Smooth muscle cell (in vitro differentiated cells): Measurements from ENCODE around the gene BTN3A1. TPM values are rescaled to one million over a fixed set of nuclear protein-coding genes. Genes with fewer than 3 reads are reported as not detected.
"Not testable (repeated sequence)": the region's sequence is repeated elsewhere in the genome, so short reads cannot be mapped to it uniquely, and the experiment has no call there.

ENCODE experiments used
- DNase-seq: peaks from one replicate; lab custom pipeline; 2025; ENCODE audit not compliant: unreplicated experiment; lab: John Stamatoyannopoulos, UW
- H2AFZ ChIP-seq: fragments of 200-600 bp; sonication (generic); 2 replicates; pipeline ENCODE4 v1.6.0; 2016; ENCODE audit warnings: antibody characterized with exemption, low read depth, mild to moderate bottlenecking
- H3F3A ChIP-seq: fragments of 200-600 bp; sonication (generic); 2 replicates; pipeline ENCODE4 v1.6.0; 2017; ENCODE audit warnings: antibody characterized with exemption, low read depth
- H3K27ac ChIP-seq: fragments of 200-600 bp; sonication (generic); 2 replicates; pipeline ENCODE4 v1.5.1; 2016; ENCODE audit warnings: low read depth, mild to moderate bottlenecking
- H3K27me3 ChIP-seq: fragments of 200-600 bp; sonication (generic); 2 replicates; pipeline ENCODE4 v1.6.1; 2016; ENCODE audit warnings: low read depth, mild to moderate bottlenecking
- H3K36me3 ChIP-seq: fragments of 200-600 bp; sonication (generic); 2 replicates; pipeline ENCODE4 v1.5.1; 2016; ENCODE audit warnings: low read depth
- H3K4me1 ChIP-seq: fragments of 200-600 bp; sonication (generic); 2 replicates; pipeline ENCODE4 v1.5.1; 2016; ENCODE audit warnings: low read depth
- H3K4me2 ChIP-seq: fragments of 200-600 bp; sonication (generic); 2 replicates; pipeline ENCODE4 v1.6.0; 2016; ENCODE audit warnings: mild to moderate bottlenecking
- H3K4me3 ChIP-seq: fragments of 200-600 bp; sonication (generic); 2 replicates; pipeline ENCODE4 v1.5.1; 2016; ENCODE audit warnings: mild to moderate bottlenecking
- H3K79me2 ChIP-seq: fragments of 200-600 bp; sonication (generic); 2 replicates; pipeline ENCODE4 v1.6.0; 2016; ENCODE audit warnings: low read depth, mild to moderate bottlenecking
- H3K9ac ChIP-seq: fragments of 200-600 bp; sonication (generic); 2 replicates; pipeline ENCODE4 v1.6.0; 2016; ENCODE audit warnings: low read depth
- H3K9me3 ChIP-seq: fragments of 200-600 bp; sonication (generic); replicated peaks from 2 replicates; pipeline ENCODE4 v1.5.1; 2016; ENCODE audit warnings: low read depth
- H4K20me1 ChIP-seq: fragments of 200-600 bp; sonication (generic); 2 replicates; pipeline ENCODE4 v1.6.0; 2016; ENCODE audit warnings: low read depth
- WGBS: methylation state at CpG from one replicate; pipeline ENCODE4 v1.1.7; 2016; ENCODE audit warnings: low lambda C conversion rate; 5-methylcytosine and 5-hydroxymethylcytosine counted together
- polyA plus RNA-seq: library from polyadenylated mRNA; unstranded; fragments of >200 nt; fragmentation: Nextera tagmentation; extraction: Ambion mirVana; gene quantifications from 2 replicates; pipeline ENCODE4 v1.2.1, GENCODE V29; 2016
- total RNA-seq: library from RNA; depleted of rRNA; stranded (reverse); fragments of >200 nt; gene quantifications from 2 replicates; pipeline ENCODE4 v1.2.3, GENCODE V29; 2014
- TF ChIP-seq, protein P1 (sequence below): fragments of 200-600 bp; sonication (generic); IDR thresholded peaks from 2 replicates; pipeline ENCODE4 v1.5.1; 2017; ENCODE audit warnings: borderline replicate concordance, mild to moderate bottlenecking, antibody characterized with exemption; ENCODE audit not compliant: insufficient read depth, poor library complexity, severe bottlenecking

The BTN3A1 gene
- total and polyA plus RNA-seq, 2 experiments from 2014 or later, result 13.5 to 19.1 TPM

DNA sequence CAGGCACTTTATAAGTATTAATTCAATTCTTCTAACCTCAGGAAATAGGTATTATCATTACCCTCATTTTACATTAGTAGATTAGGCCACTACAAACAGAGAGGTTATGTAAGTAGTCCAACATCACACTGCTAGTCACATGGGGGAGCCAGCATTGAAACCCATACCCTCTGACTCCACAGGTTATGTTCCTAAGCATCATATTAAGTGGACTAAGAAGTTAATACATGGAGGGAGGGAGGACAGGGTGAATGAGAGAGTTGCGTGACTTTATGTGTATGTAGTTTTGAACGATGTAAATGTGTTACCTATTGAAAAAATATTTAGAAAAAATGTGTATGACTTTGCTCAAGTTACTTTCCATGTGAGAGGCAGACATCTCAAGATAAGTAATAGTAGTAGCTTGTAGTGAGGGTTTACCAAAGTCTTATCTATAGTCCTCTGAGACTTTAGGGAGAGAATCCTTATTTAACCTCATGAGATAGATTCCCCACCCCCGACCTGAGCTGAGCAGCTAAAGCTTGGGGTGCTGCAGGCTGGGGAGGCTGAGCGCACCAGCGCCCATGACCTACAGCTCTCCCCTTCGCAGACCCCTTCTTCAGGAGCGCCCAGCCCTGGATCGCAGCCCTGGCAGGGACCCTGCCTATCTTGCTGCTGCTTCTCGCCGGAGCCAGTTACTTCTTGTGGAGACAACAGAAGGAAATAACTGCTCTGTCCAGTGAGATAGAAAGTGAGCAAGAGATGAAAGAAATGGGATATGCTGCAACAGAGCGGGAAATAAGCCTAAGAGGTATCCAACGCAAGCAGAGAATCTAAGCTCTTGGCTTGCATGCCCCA, 29.5 kb upstream of the BTN3A1 start:
- Histone ChIP-seq H4K20me1 (no peaks in the 10 kb centered on the region), H3F3A (no peaks in the 10 kb centered on the region), H3K79me2 (no peaks in the 10 kb centered on the region), H3K9ac (no peak overlapping the region), H3K36me3 (no peaks in the 10 kb centered on the region), H3K27ac (no peak overlapping the region), H2AFZ (no peak overlapping the region), H3K4me3 (no peak overlapping the region), H3K4me1 (no peaks in the 10 kb centered on the region), H3K9me3 (no peaks in the 10 kb centered on the region), H3K4me2 (no peak overlapping the region), H3K27me3 (no peaks in the 10 kb centered on the region)
- TF ChIP-seq, protein P1, sequence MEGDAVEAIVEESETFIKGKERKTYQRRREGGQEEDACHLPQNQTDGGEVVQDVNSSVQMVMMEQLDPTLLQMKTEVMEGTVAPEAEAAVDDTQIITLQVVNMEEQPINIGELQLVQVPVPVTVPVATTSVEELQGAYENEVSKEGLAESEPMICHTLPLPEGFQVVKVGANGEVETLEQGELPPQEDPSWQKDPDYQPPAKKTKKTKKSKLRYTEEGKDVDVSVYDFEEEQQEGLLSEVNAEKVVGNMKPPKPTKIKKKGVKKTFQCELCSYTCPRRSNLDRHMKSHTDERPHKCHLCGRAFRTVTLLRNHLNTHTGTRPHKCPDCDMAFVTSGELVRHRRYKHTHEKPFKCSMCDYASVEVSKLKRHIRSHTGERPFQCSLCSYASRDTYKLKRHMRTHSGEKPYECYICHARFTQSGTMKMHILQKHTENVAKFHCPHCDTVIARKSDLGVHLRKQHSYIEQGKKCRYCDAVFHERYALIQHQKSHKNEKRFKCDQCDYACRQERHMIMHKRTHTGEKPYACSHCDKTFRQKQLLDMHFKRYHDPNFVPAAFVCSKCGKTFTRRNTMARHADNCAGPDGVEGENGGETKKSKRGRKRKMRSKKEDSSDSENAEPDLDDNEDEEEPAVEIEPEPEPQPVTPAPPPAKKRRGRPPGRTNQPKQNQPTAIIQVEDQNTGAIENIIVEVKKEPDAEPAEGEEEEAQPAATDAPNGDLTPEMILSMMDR, result no peak
- WGBS, result 93% methylated on average over 12 of the region's 12 CpGs
- no peak for DNase-seq

DNA sequence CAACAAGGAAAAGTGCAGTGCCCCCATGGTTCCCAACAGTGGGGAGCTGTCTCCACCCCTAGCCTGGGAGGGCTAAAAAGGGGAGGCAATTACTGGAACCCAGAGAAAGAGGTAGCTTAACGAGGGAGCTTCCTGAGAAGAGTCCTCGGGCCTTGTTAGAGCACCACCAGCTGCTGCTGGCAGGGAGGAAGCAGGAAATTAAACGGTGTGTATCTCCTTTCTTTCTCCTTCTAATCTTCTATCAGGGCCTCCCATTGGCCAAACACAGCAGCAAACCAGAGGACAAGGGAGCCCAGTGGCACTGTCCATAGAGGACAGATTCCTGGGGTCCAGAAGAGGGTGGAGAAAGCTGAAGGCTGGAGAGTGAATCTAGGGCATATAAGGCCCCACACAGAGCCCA, 26.8 kb upstream of the BTN3A1 start:
- H3K27me3 ChIP-seq, result no peaks in the 10 kb centered on the region
- H3K4me2 ChIP-seq, result no peak overlapping the region
- no peaks in the 10 kb centered on the region for H4K20me1 ChIP-seq
- H3K9ac ChIP-seq, result no peak overlapping the region
- WGBS, result 53% methylated on average over 3 of the region's 3 CpGs
- H3F3A ChIP-seq, result no peaks in the 10 kb centered on the region
- no peaks in the 10 kb centered on the region for H3K4me1 ChIP-seq
- H3K36me3 ChIP-seq, result no peaks in the 10 kb centered on the region
- H3K9me3 ChIP-seq, result no peaks in the 10 kb centered on the region
- H2AFZ ChIP-seq, result no peak overlapping the region
- TF ChIP-seq, protein P1, result no peak
- no peak overlapping the region for H3K27ac ChIP-seq
- no peak overlapping the region for H3K4me3 ChIP-seq
- no peak for DNase-seq
- no peaks in the 10 kb centered on the region for H3K79me2 ChIP-seq

DNA sequence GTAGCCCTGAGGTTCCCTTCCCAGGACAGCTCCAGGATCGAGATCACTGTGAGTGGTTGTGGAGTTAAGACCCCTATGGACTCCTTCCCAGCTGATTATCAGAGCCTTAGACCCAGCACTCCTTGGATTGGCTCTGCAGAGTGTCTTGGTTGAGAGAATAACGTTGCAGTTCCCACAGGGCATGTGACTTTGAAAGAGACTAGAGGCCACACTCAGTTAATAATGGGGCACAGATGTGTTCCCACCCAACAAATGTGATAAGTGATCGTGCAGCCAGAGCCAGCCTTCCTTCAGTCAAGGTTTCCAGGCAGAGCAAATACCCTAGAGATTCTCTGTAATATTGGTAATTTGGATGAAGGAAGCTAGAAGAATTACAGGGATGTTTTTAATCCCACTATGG, 24.4 kb upstream of the BTN3A1 start:
- Histone ChIP-seq H2AFZ (no peak overlapping the region), H3K4me2 (no peak overlapping the region), H3K36me3 (no peaks in the 10 kb centered on the region), H3K9ac (no peak overlapping the region), H3K27me3 (no peaks in the 10 kb centered on the region), H3K79me2 (no peaks in the 10 kb centered on the region), H3K9me3 (no peaks in the 10 kb centered on the region), H3K4me1 (no peaks in the 10 kb centered on the region), H3K27ac (no peak overlapping the region), H3K4me3 (no peak overlapping the region), H3F3A (no peaks in the 10 kb centered on the region), H4K20me1 (no peaks in the 10 kb centered on the region)
- TF ChIP-seq, protein P1, result no peak
- no peak for DNase-seq
- 60% methylated on average over 3 of the region's 3 CpGs for WGBS

DNA sequence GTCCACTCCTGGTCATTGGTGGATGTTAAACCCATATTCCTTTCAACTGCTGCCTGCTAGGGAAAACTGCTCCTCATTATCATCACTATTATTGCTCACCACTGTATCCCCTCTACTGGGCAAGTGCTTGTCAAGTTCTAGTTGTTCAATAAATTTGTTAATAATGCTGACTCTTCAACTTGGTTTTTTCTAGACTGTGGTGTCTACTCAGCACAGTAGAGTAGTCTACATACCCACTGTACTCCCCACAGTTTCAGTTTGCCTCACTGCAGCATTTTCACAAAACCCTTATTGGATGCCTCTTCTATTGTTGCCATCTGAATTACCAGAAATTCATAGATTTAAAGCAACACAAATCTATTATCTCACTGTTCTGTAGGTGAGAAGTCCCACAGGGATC, 23.9 kb upstream of the BTN3A1 start:
- not testable (repeated sequence) for H3K79me2 ChIP-seq, H3K27ac ChIP-seq, H4K20me1 ChIP-seq, H3K27me3 ChIP-seq, H3K4me2 ChIP-seq, H3K4me3 ChIP-seq, H2AFZ ChIP-seq, H3K4me1 ChIP-seq, H3K9me3 ChIP-seq, DNase-seq, H3K36me3 ChIP-seq, H3K9ac ChIP-seq, H3F3A ChIP-seq
